ENCODE results near the gene AKAP6.

The AKAP6 gene

GRCh38 chr14:32623300-32624093 is 294.4 kb downstream of the AKAP6 start:
- TF ChIP-seq CTCF (conservative IDR thresholded peaks at IDR 0.05; ENCODE audit: low read length) = no peak
- H3K4me3 ChIP-seq (ENCODE audit: low read length) = no peak overlapping the region
- DNase-seq (ENCODE audit: low read depth) = peak; percentile 31

GRCh38 chr14:32625211-32625610 is 296.1 kb downstream of the AKAP6 start:
- H3K4me3 ChIP-seq (ENCODE audit: low read length) = no peak overlapping the region
- no peak for TF ChIP-seq CTCF (conservative IDR thresholded peaks at IDR 0.05; ENCODE audit: low read length)
- DNase-seq (ENCODE audit: low read depth) = no peak

DNA sequence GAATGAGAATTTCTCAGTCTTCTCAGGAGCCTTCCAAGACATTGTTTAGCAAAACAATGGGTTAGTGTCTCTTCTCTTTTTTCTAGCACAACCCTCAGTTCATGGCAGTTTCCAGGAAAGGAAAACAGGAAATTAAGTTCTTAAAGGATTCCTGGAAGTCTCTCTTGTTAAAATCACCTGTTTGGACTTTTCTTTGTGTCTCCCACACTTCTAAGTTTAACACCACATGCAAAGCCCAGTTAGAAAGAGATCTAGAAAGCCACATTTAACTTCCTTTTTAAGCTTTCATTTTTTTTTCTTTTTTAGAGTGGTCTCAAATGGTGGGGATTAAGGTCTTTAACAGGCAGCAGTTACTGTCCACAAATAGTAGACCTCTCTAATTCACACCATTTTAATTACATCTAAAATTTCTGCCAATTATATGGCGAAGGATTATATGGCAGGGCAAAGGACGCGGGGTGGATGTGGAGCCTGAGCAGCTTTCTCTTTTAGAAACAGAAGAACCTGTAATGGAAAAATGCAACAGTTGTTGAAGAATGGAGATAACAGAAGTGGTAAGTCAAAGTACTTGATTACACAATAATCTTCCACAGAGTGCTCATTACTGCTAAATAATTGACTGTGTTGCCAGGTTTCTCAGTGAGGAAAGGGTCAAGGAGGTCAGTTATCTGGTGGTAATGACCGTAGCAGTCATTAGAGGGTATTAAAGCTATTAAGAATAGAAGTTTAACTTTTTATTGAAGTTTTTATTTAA is 298.6 kb downstream of the AKAP6 start:
- H3K4me3 ChIP-seq (ENCODE audit: low read length) = no peak overlapping the region
- no peak for TF ChIP-seq CTCF (conservative IDR thresholded peaks at IDR 0.05; ENCODE audit: low read length)
- no peak for DNase-seq (ENCODE audit: low read depth)

DNA sequence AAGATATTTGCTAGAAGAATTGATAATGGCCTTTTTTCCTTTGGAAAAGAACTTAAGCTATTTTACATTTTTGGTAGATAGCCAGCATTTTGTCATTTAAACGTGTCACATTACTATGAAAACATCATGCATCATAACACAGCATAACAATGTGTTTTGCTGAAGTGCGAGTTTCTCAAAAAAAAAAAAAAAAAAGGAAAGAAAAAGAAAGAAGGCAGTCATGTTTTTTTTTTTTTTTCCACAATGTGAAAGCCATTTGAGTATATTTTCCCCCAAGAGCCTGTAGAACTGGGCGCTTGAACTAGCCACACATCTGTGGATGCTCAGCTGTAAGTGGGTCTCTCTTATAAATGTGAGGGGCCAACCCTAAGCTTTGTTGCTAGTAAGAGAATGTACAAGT is 300.1 kb downstream of the AKAP6 start:
- no peak for DNase-seq (ENCODE audit: low read depth)
- TF ChIP-seq CTCF (conservative IDR thresholded peaks at IDR 0.05; ENCODE audit: low read length) = no peak
- no peak overlapping the region for H3K4me3 ChIP-seq (ENCODE audit: low read length)

- no peak for DNase-seq (ENCODE audit: low read depth)
- no peak for TF ChIP-seq CTCF (conservative IDR thresholded peaks at IDR 0.05; ENCODE audit: low read length)
- no peak overlapping the region for H3K4me3 ChIP-seq (ENCODE audit: low read length)
Observed at GRCh38 chr14:32630701-32631100, 301.6 kb downstream of the AKAP6 start.

DNA sequence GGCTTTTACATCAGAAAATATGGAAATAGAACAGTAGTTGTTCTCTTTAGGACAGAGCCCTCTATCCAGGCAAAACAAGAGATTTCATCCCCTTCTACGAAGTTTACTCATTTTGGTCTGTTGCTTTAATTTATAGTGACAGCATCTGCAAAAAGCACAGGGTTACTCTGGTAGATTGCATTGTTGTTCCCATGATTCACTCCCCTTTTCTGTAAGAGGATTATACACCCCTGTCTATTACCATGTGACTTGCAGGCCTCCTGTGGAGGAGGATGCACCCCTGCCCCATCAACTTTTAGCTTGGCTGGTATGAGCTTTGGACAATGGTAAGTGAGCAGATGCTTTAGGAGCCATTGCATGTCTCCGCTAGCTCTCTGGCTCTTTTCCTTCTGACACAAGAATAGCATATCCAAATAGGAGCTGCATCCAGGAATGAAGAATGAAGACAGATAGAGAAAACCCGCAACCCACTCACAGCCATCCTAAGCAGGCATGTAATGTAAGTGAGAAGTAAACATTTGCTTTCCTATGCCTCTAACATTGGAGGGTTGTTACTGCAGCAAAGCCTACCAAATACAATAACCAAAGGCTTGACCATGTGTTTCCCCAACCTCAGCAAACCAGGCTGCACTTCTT is 304.2 kb downstream of the AKAP6 start:
- H3K4me3 ChIP-seq (ENCODE audit: low read length) = no peak overlapping the region
- DNase-seq (ENCODE audit: low read depth) = no peak
- no peak for TF ChIP-seq CTCF (conservative IDR thresholded peaks at IDR 0.05; ENCODE audit: low read length)
